Sigmoid colon (tissue), 7 donors: Measurements from ENCODE around the gene NAXD. TPM values are rescaled to one million over a fixed set of nuclear protein-coding genes. Genes with fewer than 3 reads are reported as not detected.
A peak's percentile ranks its signal among the peaks of the same experiment; 100 is the strongest.

Experiments used
- DNase-seq: peaks from one replicate; pipeline ENCODE4 v3.0.0-alpha.2; 2019
- H3K27ac ChIP-seq, 4 donors: fragments of 200-600 bp; sonication (generic); one replicate each; pipeline ENCODE4 v1.5.1; 2016 to 2019; ENCODE audit warnings: mild to moderate bottlenecking in 1 of 4
- H3K27me3 ChIP-seq, 3 donors: fragments of 200-600 bp; sonication (generic); one replicate each; pipeline ENCODE4 v1.5.1; 2019; ENCODE audit warnings: mild to moderate bottlenecking in 1 of 3
- H3K36me3 ChIP-seq, 4 donors: fragments of 200-600 bp; sonication (generic); one replicate each; pipeline ENCODE4 v1.5.1; 2016 to 2019
- H3K4me1 ChIP-seq, 4 donors: fragments of 200-600 bp; sonication (generic); one replicate each; pipeline ENCODE4 v1.5.1; 2017 to 2019
- H3K4me3 ChIP-seq, 4 donors: fragments of 200-600 bp; sonication (generic); one replicate each; pipeline ENCODE4 v1.5.1; 2017 to 2019; ENCODE audit warnings: mild to moderate bottlenecking in 2 of 4, moderate library complexity in 1 of 4
- H3K9me3 ChIP-seq, 4 donors: fragments of 200-600 bp in 3 of 4; sonication (generic) in 3 of 4; one replicate each; pipeline versions ENCODE4 v1.5.1 to v1.6.1; 2013 to 2019
- EP300 ChIP-seq, 4 donors: sonication (generic); formaldehyde crosslinking; IDR thresholded peaks; one replicate each; pipeline ENCODE4 v1.6.1; 2017; ENCODE audit warnings: antibody characterized with exemption in 4 of 4
- POLR2A ChIP-seq, 2 donors: fragments of 450-650 bp; IDR thresholded peaks; one replicate each; pipeline ENCODE4 v1.6.1; 2016; ENCODE audit warnings: antibody characterized with exemption in 2 of 2, mild to moderate bottlenecking in 2 of 2, moderate library complexity in 2 of 2
- POLR2AphosphoS5 ChIP-seq, 4 donors: sonication (generic); formaldehyde crosslinking; IDR thresholded peaks; one replicate each; pipeline ENCODE4 v1.6.1; 2017; ENCODE audit warnings: antibody characterized with exemption in 4 of 4
- WGBS, 2 donors: extraction: QIAGEN DNeasy Blood & Tissue Kit; methylation state at CpG; one replicate each; pipeline ENCODE4 v1.1.7; 2013; 5-methylcytosine and 5-hydroxymethylcytosine counted together
- intact Hi-C: fragments of 100-400 bp; cut with DNase I; formaldehyde crosslinking; loops from one replicate; pipeline ENCODE4 v1.15.1; 2023
- polyA plus RNA-seq, 3 donors: library from polyadenylated mRNA; stranded (reverse); fragments of 200-250 nt; gene quantifications; one replicate each; pipeline ENCODE4 v1.2.3, GENCODE V29; 2013
- total RNA-seq, 4 donors: library from RNA; depleted of rRNA; stranded (reverse); fragments of >200 nt; gene quantifications; one replicate each; pipeline ENCODE4 v1.1.0, GENCODE V29; 2016
- TF ChIP-seq, protein P1 (sequence below), 4 experiments: fragments of 450-650 bp in 3 of 4; fragments of 200-600 bp in 1 of 4; IDR thresholded peaks; one replicate each; pipeline ENCODE4 v1.5.1; 2016 to 2019; ENCODE audit warnings: antibody characterized with exemption in 4 of 4, mild to moderate bottlenecking in 3 of 4, moderate library complexity in 2 of 4
- donor health status: healthy with polysubstance abuse.
- donor health status: Bipolar disorder and iron deficiency.
- donor health status: healthy.

Gene NAXD
- total and polyA plus RNA-seq, 7 donors = 24.6 to 41.1 (median 33.5) TPM

DNA sequence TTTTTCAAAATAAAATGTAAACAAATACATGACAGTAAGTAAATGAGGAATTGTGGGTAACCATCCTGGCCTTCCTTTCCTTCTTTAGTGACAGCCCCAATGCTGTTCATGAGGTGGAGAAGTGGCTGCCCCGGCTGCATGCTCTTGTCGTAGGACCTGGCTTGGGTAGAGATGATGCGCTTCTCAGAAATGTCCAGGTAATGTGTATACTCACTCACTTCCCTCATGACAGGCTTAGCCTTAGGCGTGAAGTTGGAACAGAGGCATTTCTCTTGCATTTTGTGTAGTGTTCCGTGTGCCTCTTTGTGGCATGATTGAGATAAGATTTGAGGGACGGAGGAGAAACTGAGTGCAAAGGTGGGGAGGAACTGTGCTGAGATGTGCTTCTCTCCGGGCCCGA is 12.0 kb downstream of the NAXD start:
- Histone ChIP-seq H3K4me3 (no peak overlapping the region), H3K27ac (peak overlapping the region in 3 of 4 donors; percentile 81 to 87 (median 84)), H3K27me3 (no peaks in the 10 kb centered on the region), H3K9me3 (no peaks in the 10 kb centered on the region), H3K36me3 (peaks cover 5 to 41% (median 20%) of the 10 kb centered on the region in 4 donors), H3K4me1 (peaks cover 0 to 79% (median 68%) of the 10 kb centered on the region in 4 donors)
- no peak for TF ChIP-seq EP300 (IDR thresholded peaks at IDR 0.05)
- TF ChIP-seq POLR2AphosphoS5 (IDR thresholded peaks at IDR 0.05) = no peak
- TF ChIP-seq, protein P1, sequence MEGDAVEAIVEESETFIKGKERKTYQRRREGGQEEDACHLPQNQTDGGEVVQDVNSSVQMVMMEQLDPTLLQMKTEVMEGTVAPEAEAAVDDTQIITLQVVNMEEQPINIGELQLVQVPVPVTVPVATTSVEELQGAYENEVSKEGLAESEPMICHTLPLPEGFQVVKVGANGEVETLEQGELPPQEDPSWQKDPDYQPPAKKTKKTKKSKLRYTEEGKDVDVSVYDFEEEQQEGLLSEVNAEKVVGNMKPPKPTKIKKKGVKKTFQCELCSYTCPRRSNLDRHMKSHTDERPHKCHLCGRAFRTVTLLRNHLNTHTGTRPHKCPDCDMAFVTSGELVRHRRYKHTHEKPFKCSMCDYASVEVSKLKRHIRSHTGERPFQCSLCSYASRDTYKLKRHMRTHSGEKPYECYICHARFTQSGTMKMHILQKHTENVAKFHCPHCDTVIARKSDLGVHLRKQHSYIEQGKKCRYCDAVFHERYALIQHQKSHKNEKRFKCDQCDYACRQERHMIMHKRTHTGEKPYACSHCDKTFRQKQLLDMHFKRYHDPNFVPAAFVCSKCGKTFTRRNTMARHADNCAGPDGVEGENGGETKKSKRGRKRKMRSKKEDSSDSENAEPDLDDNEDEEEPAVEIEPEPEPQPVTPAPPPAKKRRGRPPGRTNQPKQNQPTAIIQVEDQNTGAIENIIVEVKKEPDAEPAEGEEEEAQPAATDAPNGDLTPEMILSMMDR (IDR thresholded peaks at IDR 0.05) = no peak
- no peak for TF ChIP-seq POLR2A (IDR thresholded peaks at IDR 0.05)
- DNase-seq = no peak
- intact Hi-C loops = no loop called here
- WGBS, 2 donors = 93 to 95% methylated on average over 8 of the region's 8 CpGs

DNA sequence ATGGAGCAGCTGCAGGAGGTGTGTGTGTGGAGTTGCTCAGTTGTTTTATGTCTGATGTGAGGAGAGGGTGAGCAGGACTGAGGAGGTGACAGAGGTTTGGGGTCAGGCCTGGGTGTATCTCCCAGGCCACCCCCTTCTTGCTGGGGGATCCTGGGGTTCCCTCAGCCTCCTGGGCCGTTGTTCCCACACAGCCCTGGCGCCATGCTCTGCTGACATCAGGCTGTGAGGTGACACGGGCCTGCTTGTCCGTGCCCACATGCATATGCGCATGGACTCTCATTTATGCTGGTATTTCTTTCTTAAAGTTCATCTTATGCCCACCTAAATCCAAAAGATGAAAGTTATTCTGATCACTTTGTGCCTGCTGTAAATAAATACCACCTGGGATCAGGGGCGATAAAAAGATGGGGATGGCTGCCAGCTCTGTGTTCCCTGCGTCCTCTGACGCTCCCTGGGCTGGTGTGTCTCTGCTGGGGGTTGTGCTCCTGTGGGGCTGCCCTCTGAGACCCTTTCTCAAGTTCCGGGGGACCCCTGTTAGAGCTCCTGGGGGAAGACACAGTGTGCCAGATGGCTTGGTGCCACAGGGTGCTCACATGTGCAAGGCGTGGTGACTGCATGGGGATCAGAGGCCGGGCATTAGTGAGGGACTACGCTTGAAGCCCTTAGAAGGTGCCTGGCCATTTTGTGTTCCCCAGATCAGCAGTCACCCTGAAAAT is 12.6 kb downstream of the NAXD start:
- Histone ChIP-seq H3K27ac (peak overlapping the region in 3 of 4 donors; percentile 81 to 87 (median 84)), H3K9me3 (no peaks in the 10 kb centered on the region), H3K36me3 (peaks cover 5 to 38% (median 14%) of the 10 kb centered on the region in 4 donors), H3K27me3 (no peaks in the 10 kb centered on the region), H3K4me1 (peaks cover 0 to 77% (median 69%) of the 10 kb centered on the region in 4 donors), H3K4me3 (no peak overlapping the region)
- intact Hi-C loops = no loop called here
- no peak for DNase-seq
- WGBS, 2 donors = 89 to 92% methylated on average over 12 of the region's 12 CpGs
- TF ChIP-seq EP300 (IDR thresholded peaks at IDR 0.05) = no peak
- TF ChIP-seq, protein P1 (IDR thresholded peaks at IDR 0.05) = no peak
- TF ChIP-seq POLR2AphosphoS5 (IDR thresholded peaks at IDR 0.05) = no peak
- TF ChIP-seq POLR2A (IDR thresholded peaks at IDR 0.05) = no peak

GRCh38 chr13:110628477-110628793 is 13.1 kb downstream of the NAXD start:
- H3K27ac ChIP-seq = peak overlapping the region in 3 of 4 donors; percentile 81 to 87 (median 84)
- H3K36me3 ChIP-seq = peaks cover 2 to 33% (median 10%) of the 10 kb centered on the region in 4 donors
- intact Hi-C loops = no loop called here
- DNase-seq = peak; percentile 91
- TF ChIP-seq EP300 (IDR thresholded peaks at IDR 0.05) (peak in 1 of 4 donors; percentile 75), POLR2AphosphoS5 (IDR thresholded peaks at IDR 0.05) (peak; percentile 80 to 89 (median 86)), POLR2A (IDR thresholded peaks at IDR 0.05) (no peak)
- 87 to 92% methylated on average over 13 of the region's 13 CpGs for WGBS, 2 donors
- peaks cover 0 to 72% (median 69%) of the 10 kb centered on the region in 4 donors for H3K4me1 ChIP-seq
- H3K9me3 ChIP-seq = no peaks in the 10 kb centered on the region
- H3K27me3 ChIP-seq = no peaks in the 10 kb centered on the region
- H3K4me3 ChIP-seq = peak overlapping the region in 1 of 4 donors; percentile 0

DNA sequence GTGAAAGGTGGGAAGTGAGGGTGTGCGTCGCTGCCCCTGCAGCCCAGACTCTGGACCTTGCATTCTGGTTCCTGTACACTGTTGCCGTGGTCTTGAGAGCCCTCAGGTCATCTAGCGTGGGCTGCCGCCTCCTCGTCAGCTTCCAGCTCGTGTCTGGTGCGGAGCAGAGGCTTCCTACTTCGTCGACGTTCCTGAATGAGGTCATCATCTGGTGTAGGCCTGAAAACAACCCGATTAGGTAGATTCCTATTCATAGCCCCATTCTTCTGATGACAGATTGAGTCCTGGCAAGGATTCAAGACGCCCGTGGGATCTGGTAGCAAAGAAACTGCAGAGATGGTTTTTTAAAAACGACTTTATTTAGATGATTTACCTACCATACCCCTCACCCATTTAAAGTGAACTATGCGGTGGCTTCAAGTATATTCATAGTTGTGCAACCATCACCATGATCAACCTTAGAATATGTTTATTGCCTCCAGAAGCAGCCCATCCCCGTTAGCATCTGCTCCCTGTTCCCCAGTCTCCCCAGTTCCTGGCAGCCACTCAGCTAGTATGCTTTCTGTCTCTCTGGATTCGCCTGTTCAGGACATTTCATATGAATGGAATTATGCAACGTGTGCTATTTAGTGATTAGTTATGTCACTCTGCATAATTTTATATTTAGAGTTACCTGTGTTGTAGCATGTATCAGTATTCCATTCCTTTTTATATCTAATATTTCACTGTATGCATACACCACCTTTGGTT is 13.8 kb downstream of the NAXD start:
- H3K27ac ChIP-seq = peak overlapping the region in 3 of 4 donors; percentile 81 to 87 (median 84)
- H3K4me1 ChIP-seq = peaks cover 0 to 72% (median 69%) of the 10 kb centered on the region in 4 donors
- no peaks in the 10 kb centered on the region for H3K27me3 ChIP-seq
- no peaks in the 10 kb centered on the region for H3K9me3 ChIP-seq
- intact Hi-C loops = no loop called here
- peak; percentile 88 for DNase-seq
- 86 to 88% methylated on average over 19 of the region's 19 CpGs for WGBS, 2 donors
- TF ChIP-seq EP300 (IDR thresholded peaks at IDR 0.05) (peak in 2 of 4 donors; percentile 36 to 55), POLR2AphosphoS5 (IDR thresholded peaks at IDR 0.05) (peak in 3 of 4 donors; percentile 34 to 67 (median 60))
- TF ChIP-seq, protein P1 (IDR thresholded peaks at IDR 0.05) = no peak
- H3K4me3 ChIP-seq = peak overlapping the region in 1 of 4 donors; percentile 0
- H3K36me3 ChIP-seq = peaks cover 0 to 29% (median 9%) of the 10 kb centered on the region in 4 donors

DNA sequence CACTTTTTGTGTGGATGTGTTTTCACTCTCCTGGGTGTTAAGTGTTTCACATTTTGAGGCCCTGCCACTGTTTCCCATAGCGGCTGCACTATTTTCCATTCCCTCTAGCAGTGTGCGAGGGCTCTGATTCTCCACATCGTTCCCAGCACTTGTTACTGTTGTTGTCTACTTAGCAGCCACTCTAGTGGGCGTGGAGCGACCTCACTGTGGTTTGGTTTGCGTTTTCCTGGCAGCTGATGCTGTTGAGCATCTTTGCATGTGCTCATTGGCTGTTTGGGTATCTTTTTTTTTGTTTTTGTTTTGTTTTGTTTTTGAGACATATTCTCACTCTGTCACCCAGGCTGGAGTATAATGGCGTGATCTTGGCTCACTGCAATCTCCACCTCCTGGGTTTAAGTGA is 14.4 kb downstream of the NAXD start:
- no peaks in the 10 kb centered on the region for H3K27me3 ChIP-seq
- DNase-seq = no peak
- no peak for TF ChIP-seq EP300 (IDR thresholded peaks at IDR 0.05)
- no peak for TF ChIP-seq POLR2A (IDR thresholded peaks at IDR 0.05)
- TF ChIP-seq, protein P1 (IDR thresholded peaks at IDR 0.05) = no peak
- no peak for TF ChIP-seq POLR2AphosphoS5 (IDR thresholded peaks at IDR 0.05)
- H3K9me3 ChIP-seq = no peaks in the 10 kb centered on the region
- H3K4me1 ChIP-seq = peaks cover 0 to 72% (median 69%) of the 10 kb centered on the region in 4 donors
- 85 to 86% methylated on average over 7 of the region's 7 CpGs for WGBS, 2 donors
- H3K36me3 ChIP-seq = peaks cover 0 to 28% (median 11%) of the 10 kb centered on the region in 4 donors
- peak overlapping the region in 3 of 4 donors; percentile 81 to 87 (median 84) for H3K27ac ChIP-seq
- intact Hi-C loops = no loop called here
- no peak overlapping the region for H3K4me3 ChIP-seq
